Middle frontal gyrus (tissue), 1 donor: ENCODE results near the gene TAS2R14.

Source experiments
- DNase-seq: peaks from one replicate; pipeline ENCODE4 v3.0.0-alpha.2; 2015; ENCODE audit warnings: low spot score; ENCODE audit errors: extremely low spot score

Gene TAS2R14

GRCh38 chr12:10939163-10939562 is at the start of gene TAS2R14:
Gene TAS2R14, minus strand, starts transcription at chr12:10939263. Its CDS starts 56 bp downstream, at chr12:10939207.
- no peak for DNase-seq

GRCh38 chr12:10986812-10987211 is 47.7 kb upstream of the TAS2R14 start, which contains the start of gene TAS2R50:
Gene TAS2R50, minus strand, starts transcription at chr12:10986912. Its CDS starts 52 bp downstream, at chr12:10986860.
- DNase-seq = no peak

GRCh38 chr12:10982244-10982643 is 43.2 kb upstream of the TAS2R14 start:
- no peak for DNase-seq

- DNase-seq = no peak
Measured at GRCh38 chr12:10974965-10975364, 35.9 kb upstream of the TAS2R14 start.

- DNase-seq = no peak
Measured at GRCh38 chr12:10968765-10969456, 29.8 kb upstream of the TAS2R14 start.

- no peak for DNase-seq
Measured at GRCh38 chr12:10967409-10967808, 28.3 kb upstream of the TAS2R14 start.

GRCh38 chr12:10966314-10966713 is 27.3 kb upstream of the TAS2R14 start:
- DNase-seq = no peak

GRCh38 chr12:10965476-10965875 is 26.4 kb upstream of the TAS2R14 start:
- no peak for DNase-seq

- DNase-seq = no peak
Measured at GRCh38 chr12:10960211-10960610, 21.1 kb upstream of the TAS2R14 start.

GRCh38 chr12:10959804-10960203 is 20.7 kb upstream of the TAS2R14 start:
- no peak for DNase-seq

- DNase-seq = no peak
Measured at GRCh38 chr12:10957741-10958140, 18.7 kb upstream of the TAS2R14 start.

- no peak for DNase-seq
Measured at GRCh38 chr12:10956085-10956484, 17.0 kb upstream of the TAS2R14 start.

GRCh38 chr12:10952645-10953044 is 13.6 kb upstream of the TAS2R14 start:
- no peak for DNase-seq

- no peak for DNase-seq
Measured at GRCh38 chr12:10943167-10943566, 4.1 kb upstream of the TAS2R14 start.

GRCh38 chr12:10941916-10942607 is 3.0 kb upstream of the TAS2R14 start:
- no peak for DNase-seq

- no peak for DNase-seq
Measured at GRCh38 chr12:10941369-10941768, 2.3 kb upstream of the TAS2R14 start.

- DNase-seq = no peak
Measured at GRCh38 chr12:10940389-10940788, 1.3 kb upstream of the TAS2R14 start.

GRCh38 chr12:10936506-10936905 is 2.6 kb downstream of the TAS2R14 start:
- no peak for DNase-seq

- DNase-seq = no peak
Measured at GRCh38 chr12:10928746-10929286, 10.2 kb downstream of the TAS2R14 start, which contains the start of gene PRH2. Gene PRH2, plus strand, starts transcription at chr12:10929236. Its CDS starts 38 bp downstream, at chr12:10929274.

GRCh38 chr12:10926269-10926668 is 12.8 kb downstream of the TAS2R14 start:
- DNase-seq = no peak

GRCh38 chr12:10919809-10920208 is 19.3 kb downstream of the TAS2R14 start:
- DNase-seq = no peak

GRCh38 chr12:10910380-10910779 is 28.7 kb downstream of the TAS2R14 start:
- no peak for DNase-seq
